Liver (tissue), 3 donors: ENCODE measurements around the gene LONRF2.

Source experiments
- EGR1 ChIP-seq, 2 donors: IDR thresholded peaks; 2 replicates each; pipeline ENCODE4 v1.6.1; 2016 to 2018; ENCODE audit warnings: antibody characterized with exemption in 2 of 2, low read depth in 2 of 2
- FOXA2 ChIP-seq: IDR thresholded peaks from 2 replicates; pipeline ENCODE4 v1.6.1; 2016; ENCODE audit warnings: antibody characterized with exemption
- GABPA ChIP-seq, 2 donors: IDR thresholded peaks in 1 of 2; conservative IDR thresholded peaks in 1 of 2; 2 replicates each; pipeline ENCODE4 v1.6.1; 2016; ENCODE audit warnings: antibody characterized with exemption in 2 of 2, mild to moderate bottlenecking in 1 of 2, moderate library complexity in 1 of 2
- HNF4G ChIP-seq: IDR thresholded peaks from 2 replicates; pipeline ENCODE4 v1.6.1; 2016; ENCODE audit warnings: antibody characterized with exemption
- JUND ChIP-seq, 2 donors: IDR thresholded peaks; 2 replicates each; pipeline ENCODE4 v1.6.1; 2016; ENCODE audit warnings: antibody characterized with exemption in 2 of 2
- MAX ChIP-seq: IDR thresholded peaks from 2 replicates; pipeline ENCODE4 v1.6.1; 2016; ENCODE audit warnings: antibody characterized with exemption
- NR2F2 ChIP-seq: IDR thresholded peaks from 2 replicates; pipeline ENCODE4 v1.6.1; 2016; ENCODE audit warnings: antibody characterized with exemption
- RAD21 ChIP-seq, 2 donors: IDR thresholded peaks; 2 replicates each; pipeline ENCODE4 v1.6.1; 2016; ENCODE audit warnings: antibody characterized with exemption in 2 of 2, mild to moderate bottlenecking in 2 of 2
- SP1 ChIP-seq: IDR thresholded peaks from 2 replicates; pipeline ENCODE4 v1.6.1; 2018; ENCODE audit warnings: antibody characterized with exemption, mild to moderate bottlenecking
- TAF1 ChIP-seq: conservative IDR thresholded peaks from 2 replicates; pipeline ENCODE4 v1.6.1; 2016; ENCODE audit warnings: antibody characterized with exemption, mild to moderate bottlenecking
- YY1 ChIP-seq: IDR thresholded peaks from 2 replicates; pipeline ENCODE4 v1.6.1; 2016; ENCODE audit warnings: antibody characterized with exemption, mild to moderate bottlenecking
- ZBTB33 ChIP-seq: IDR thresholded peaks from 2 replicates; pipeline ENCODE4 v1.6.1; 2016; ENCODE audit warnings: antibody characterized with exemption
- TF ChIP-seq, protein P1 (sequence below): fragments of 150-350 bp; IDR thresholded peaks from 2 replicates; pipeline ENCODE4 v1.5.1; 2017; ENCODE audit warnings: improper control_type of control experiment, low read depth, low read length; ENCODE audit not compliant: missing input control
- TF ChIP-seq, protein P2 (sequence below): IDR thresholded peaks from 2 replicates; pipeline ENCODE4 v1.6.1; 2016; ENCODE audit warnings: antibody characterized with exemption, mild to moderate bottlenecking
- donor health status: healthy.
- donor health status: healthy.

- TF ChIP-seq, protein P1, sequence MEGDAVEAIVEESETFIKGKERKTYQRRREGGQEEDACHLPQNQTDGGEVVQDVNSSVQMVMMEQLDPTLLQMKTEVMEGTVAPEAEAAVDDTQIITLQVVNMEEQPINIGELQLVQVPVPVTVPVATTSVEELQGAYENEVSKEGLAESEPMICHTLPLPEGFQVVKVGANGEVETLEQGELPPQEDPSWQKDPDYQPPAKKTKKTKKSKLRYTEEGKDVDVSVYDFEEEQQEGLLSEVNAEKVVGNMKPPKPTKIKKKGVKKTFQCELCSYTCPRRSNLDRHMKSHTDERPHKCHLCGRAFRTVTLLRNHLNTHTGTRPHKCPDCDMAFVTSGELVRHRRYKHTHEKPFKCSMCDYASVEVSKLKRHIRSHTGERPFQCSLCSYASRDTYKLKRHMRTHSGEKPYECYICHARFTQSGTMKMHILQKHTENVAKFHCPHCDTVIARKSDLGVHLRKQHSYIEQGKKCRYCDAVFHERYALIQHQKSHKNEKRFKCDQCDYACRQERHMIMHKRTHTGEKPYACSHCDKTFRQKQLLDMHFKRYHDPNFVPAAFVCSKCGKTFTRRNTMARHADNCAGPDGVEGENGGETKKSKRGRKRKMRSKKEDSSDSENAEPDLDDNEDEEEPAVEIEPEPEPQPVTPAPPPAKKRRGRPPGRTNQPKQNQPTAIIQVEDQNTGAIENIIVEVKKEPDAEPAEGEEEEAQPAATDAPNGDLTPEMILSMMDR = no peak
- TF ChIP-seq, protein P2, sequence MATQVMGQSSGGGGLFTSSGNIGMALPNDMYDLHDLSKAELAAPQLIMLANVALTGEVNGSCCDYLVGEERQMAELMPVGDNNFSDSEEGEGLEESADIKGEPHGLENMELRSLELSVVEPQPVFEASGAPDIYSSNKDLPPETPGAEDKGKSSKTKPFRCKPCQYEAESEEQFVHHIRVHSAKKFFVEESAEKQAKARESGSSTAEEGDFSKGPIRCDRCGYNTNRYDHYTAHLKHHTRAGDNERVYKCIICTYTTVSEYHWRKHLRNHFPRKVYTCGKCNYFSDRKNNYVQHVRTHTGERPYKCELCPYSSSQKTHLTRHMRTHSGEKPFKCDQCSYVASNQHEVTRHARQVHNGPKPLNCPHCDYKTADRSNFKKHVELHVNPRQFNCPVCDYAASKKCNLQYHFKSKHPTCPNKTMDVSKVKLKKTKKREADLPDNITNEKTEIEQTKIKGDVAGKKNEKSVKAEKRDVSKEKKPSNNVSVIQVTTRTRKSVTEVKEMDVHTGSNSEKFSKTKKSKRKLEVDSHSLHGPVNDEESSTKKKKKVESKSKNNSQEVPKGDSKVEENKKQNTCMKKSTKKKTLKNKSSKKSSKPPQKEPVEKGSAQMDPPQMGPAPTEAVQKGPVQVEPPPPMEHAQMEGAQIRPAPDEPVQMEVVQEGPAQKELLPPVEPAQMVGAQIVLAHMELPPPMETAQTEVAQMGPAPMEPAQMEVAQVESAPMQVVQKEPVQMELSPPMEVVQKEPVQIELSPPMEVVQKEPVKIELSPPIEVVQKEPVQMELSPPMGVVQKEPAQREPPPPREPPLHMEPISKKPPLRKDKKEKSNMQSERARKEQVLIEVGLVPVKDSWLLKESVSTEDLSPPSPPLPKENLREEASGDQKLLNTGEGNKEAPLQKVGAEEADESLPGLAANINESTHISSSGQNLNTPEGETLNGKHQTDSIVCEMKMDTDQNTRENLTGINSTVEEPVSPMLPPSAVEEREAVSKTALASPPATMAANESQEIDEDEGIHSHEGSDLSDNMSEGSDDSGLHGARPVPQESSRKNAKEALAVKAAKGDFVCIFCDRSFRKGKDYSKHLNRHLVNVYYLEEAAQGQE = no peak
- TF ChIP-seq FOXA2 (no peak), MAX (no peak), RAD21 (IDR thresholded peaks at IDR 0.05) (no peak), TAF1 (no peak), SP1 (no peak), NR2F2 (no peak), HNF4G (no peak), EGR1 (IDR thresholded peaks at IDR 0.05; ENCODE audit: low read depth in 2 of 2) (no peak), ZBTB33 (no peak), GABPA (IDR thresholded peaks at IDR 0.05 in 1 of 2, conservative IDR thresholded peaks at IDR 0.05 in 1 of 2) (no peak), JUND (IDR thresholded peaks at IDR 0.05) (no peak), YY1 (no peak)
Observed at GRCh38 chr2:100233061-100233460, 89.2 kb downstream of the LONRF2 start.
